HL-60 (cell line): ENCODE measurements around the gene GAS6.

Experiments
- DNase-seq, 2 experiments: peaks; one replicate each; pipeline ENCODE4 v3.0.0-alpha.2; 2010 to 2020; ENCODE audit warnings: low read depth in 1 of 2, low spot score in 1 of 2
- H3K27ac ChIP-seq: fragments of 250-450 bp; sonication (Bioruptor Pico); replicated peaks from 2 replicates; pipeline ENCODE4 v1.5.1; 2020; ENCODE audit warnings: mild to moderate bottlenecking, moderate library complexity
- H3K27me3 ChIP-seq: fragments of 250-450 bp; sonication (Bioruptor Pico); 2 replicates; pipeline ENCODE4 v1.5.1; 2021; ENCODE audit warnings: mild to moderate bottlenecking, moderate library complexity; ENCODE audit not compliant: insufficient read depth, poor library complexity, severe bottlenecking
- H3K4me3 ChIP-seq: replicated peaks from 2 replicates; pipeline ENCODE4 v1.5.1; 2011; ENCODE audit warnings: mild to moderate bottlenecking, control low read depth, low read length; ENCODE audit not compliant: insufficient read depth
- CTCF ChIP-seq: IDR thresholded peaks from one replicate; pipeline ENCODE4 v1.5.1; 2011; ENCODE audit warnings: low read length, control low read depth, inconsistent platforms; ENCODE audit not compliant: insufficient read depth
- GABPA ChIP-seq: IDR thresholded peaks from 2 replicates; pipeline ENCODE4 v1.6.1; 2012; ENCODE audit warnings: low read depth
- POLR2AphosphoS5 ChIP-seq: IDR thresholded peaks from 2 replicates; pipeline ENCODE4 v1.6.1; 2012; ENCODE audit warnings: low read depth
- REST ChIP-seq: IDR thresholded peaks from 2 replicates; pipeline ENCODE4 v1.6.1; 2012; ENCODE audit warnings: low read depth; ENCODE audit not compliant: insufficient replicate concordance
- SPI1 ChIP-seq: IDR thresholded peaks from 2 replicates; pipeline ENCODE4 v1.6.1; 2012; ENCODE audit warnings: low read depth, mild to moderate bottlenecking, borderline replicate concordance

GAS6 gene

GRCh38 chr13:113805431-113806103, 58.3 kb downstream of the GAS6 start:
- Histone ChIP-seq H3K27me3 (no peaks in the 10 kb centered on the region), H3K27ac (no peak overlapping the region), H3K4me3 (no peak overlapping the region)
- TF ChIP-seq GABPA (no peak), CTCF (no peak), REST (no peak), SPI1 (no peak), POLR2AphosphoS5 (no peak)
- no peak for DNase-seq

- no peaks in the 10 kb centered on the region for H3K27me3 ChIP-seq
- no peak for DNase-seq
Measured at GRCh38 chr13:113804703-113805430, 59.0 kb downstream of the GAS6 start.

GRCh38 chr13:113804017-113804702, 59.7 kb downstream of the GAS6 start:
- Histone ChIP-seq H3K4me3 (no peak overlapping the region), H3K27ac (no peak overlapping the region), H3K27me3 (no peaks in the 10 kb centered on the region)
- DNase-seq: no peak
- TF ChIP-seq POLR2AphosphoS5: no peak
- no peak for TF ChIP-seq SPI1
- no peak for TF ChIP-seq REST
- no peak for TF ChIP-seq CTCF
- no peak for TF ChIP-seq GABPA

More at GRCh38 chr13:113804703-113805430, 59.0 kb downstream of the GAS6 start:
- H3K27ac ChIP-seq: no peak overlapping the region
- no peak overlapping the region for H3K4me3 ChIP-seq
- TF ChIP-seq CTCF (no peak), POLR2AphosphoS5 (no peak)
